ENCODE measurements around the gene THBS3.
"Not testable (repeated sequence)": the region's sequence is repeated elsewhere in the genome, so short reads cannot be mapped to it uniquely, and the experiment has no call there.

The THBS3 gene

DNA sequence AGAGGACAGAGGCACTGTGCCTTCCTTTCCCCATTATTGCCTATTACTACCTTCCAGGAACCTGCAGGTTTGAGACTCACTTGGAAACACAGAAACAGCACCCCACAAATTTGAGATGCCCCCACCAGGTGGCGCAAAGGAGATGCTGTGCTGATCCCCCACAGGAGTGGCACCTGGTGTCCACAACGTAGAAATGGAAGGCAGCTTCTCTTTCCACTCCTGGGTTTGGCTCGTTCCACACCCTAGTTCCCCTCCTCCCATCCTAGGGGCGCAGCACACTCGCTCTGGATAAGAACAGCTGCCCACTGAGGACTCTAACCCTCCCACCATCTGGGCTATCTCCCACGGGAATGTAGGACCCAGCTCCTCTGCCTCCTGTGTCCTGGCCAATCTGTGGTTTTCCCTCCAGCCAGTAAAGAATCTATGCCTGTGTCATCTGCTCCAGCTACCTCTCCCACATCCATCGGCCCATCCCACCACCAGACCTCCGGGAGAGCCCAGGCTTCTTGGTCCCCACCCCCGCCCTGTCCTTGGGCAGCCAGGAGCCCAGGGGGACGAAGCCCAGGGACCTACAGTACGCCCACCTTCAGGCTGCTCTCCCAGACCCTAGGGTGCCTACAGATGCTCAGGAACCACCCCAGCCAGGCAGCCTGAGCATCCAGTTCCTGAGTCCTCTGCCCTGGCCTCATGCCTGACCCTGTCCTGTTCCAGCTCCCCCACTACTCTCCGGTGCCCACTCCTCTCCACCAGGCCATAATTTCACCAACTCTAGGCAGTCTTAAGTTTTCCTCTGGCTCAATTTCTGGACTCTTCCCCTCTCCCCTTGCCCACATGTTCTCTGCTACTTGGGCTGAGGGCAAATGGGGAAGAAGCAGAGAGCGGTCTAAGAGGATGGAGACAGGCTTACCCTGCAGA lies 549 bp downstream of the THBS3 start:
- peak; percentile 80 for DNase-seq

DNA sequence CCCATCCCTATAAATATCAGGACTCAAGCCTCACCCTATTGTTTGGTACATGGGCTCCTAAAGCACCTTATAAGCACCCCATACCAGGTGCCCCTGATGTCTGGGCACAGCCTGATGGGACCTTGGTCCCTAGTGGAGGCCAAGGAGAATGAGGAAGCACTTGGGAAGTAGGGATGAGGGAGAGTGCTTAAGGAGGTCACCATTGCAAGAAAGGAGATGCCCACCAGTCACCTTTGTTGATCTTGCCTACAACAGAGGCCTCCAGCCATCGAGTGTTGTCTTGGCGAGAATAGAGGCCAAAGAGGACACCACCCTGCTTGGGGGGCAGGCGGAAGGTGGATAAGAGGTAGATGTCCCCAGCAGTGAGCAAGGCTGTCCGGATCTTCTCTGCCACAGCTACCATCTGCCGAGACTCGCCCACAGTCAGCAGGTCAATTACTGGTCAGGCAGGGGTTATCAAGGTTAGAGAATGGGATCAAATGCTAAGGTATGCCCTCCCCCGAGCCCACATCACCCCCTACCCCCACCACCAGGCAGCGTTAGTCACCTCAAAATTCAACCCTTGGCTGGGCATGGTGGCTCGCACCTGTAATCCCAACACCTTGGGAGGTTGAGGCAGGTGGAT lies 1.6 kb downstream of the THBS3 start:
- DNase-seq: no peak

GRCh38 chr1:155205035-155205434 lies 2.7 kb downstream of the THBS3 start:
- no peak for DNase-seq

DNA sequence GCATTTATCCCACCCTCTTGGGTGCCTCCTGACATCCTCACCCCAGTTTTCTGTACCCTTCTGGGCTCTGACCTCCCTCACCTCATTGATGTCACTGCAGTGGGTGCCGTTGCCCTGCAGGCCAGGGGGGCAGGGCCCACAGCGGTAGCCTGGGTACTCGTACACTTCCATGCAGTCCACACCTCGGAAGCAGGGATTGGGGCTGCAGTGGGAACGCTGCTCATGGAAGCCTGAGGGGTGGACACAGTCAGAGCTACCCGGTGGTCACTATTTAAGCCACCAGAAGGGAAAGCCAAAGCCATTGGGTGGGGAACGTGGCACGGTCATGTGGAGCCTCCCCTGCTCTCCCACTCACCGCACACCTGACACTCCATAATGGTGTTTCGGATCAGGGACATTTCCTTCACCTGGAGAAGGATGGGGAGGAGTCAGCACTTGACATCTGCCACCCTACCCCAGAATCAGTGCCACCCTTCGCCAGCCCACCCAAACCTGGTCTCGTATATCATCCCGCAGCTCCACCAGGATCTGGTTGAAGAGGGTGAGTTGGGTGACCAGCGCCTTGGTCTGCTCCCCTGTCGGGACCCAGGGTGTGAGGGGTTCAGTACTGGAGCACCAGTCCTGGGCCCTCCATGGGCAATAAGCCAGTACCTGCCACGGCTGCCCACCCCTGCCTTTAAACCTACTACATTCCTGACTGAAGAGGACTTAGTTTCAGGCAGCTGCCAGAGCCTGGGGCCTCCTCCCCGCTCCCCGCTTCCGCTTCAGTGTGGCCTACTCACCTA lies 4.8 kb downstream of the THBS3 start:
- no peak for DNase-seq

GRCh38 chr1:155202198-155202597 lies 5.5 kb downstream of the THBS3 start:
- no peak for DNase-seq

GRCh38 chr1:155200920-155201319 lies 6.8 kb downstream of the THBS3 start:
- DNase-seq: no peak

- DNase-seq: no peak
Observed at GRCh38 chr1:155199792-155200191, 7.9 kb downstream of the THBS3 start.

GRCh38 chr1:155198547-155198906 lies 9.2 kb downstream of the THBS3 start:
- no peak for DNase-seq

GRCh38 chr1:155197901-155198546 lies 9.7 kb downstream of the THBS3 start:
- no peak for DNase-seq

- no peak for DNase-seq
Observed at GRCh38 chr1:155196893-155197638, 10.6 kb downstream of the THBS3 start.

GRCh38 chr1:155196103-155196892 lies 11.4 kb downstream of the THBS3 start:
- no peak for DNase-seq

GRCh38 chr1:155195201-155196102 lies 12.2 kb downstream of the THBS3 start:
- no peak for DNase-seq

- DNase-seq: not testable (repeated sequence)
Observed at GRCh38 chr1:155193991-155194240, 13.8 kb downstream of the THBS3 start.

- peak; percentile 92 for DNase-seq
Observed at GRCh38 chr1:155193275-155193990, 14.3 kb downstream of the THBS3 start.

GRCh38 chr1:155192346-155193274 lies 15.1 kb downstream of the THBS3 start:
- DNase-seq: peak; percentile 88

DNA sequence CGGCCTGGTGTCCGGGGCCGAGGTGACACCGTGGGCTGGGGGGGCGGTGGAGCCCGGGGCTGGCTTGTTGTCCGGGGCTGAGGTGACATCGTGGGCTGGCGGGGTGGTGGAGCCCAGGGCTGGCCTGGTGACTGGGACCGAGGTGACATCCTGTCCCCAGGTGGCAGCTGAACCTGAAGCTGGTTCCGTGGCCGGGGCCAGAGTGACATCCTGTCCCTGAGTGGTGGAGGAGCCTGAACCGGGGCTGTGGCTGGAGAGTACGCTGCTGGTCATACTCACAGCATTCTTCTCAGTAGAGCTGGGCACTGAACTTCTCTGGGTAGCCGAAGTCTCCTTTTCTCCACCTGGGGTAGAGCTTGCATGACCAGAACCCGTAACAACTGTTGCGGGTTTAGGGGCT lies 15.8 kb downstream of the THBS3 start:
- DNase-seq: no peak

DNA sequence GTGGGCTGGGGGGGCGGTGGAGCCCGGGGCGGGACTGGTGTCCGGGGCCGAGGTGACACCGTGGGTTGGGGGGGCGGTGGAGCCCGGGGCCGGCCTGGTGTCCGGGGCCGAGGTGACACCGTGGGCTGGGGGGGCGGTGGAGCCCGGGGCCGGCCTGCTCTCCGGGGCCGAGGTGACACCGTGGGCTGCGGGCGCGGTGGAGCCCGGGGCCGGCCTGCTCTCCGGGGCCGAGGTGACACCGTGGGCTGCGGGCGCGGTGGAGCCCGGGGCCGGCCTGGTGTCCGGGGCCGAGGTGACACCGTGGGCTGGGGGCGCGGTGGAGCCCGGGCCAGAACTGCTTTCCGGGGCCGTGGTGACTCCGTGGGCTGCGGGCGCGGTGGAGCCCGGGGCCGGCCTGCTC lies 17.8 kb downstream of the THBS3 start:
- DNase-seq: not testable (repeated sequence)

DNA sequence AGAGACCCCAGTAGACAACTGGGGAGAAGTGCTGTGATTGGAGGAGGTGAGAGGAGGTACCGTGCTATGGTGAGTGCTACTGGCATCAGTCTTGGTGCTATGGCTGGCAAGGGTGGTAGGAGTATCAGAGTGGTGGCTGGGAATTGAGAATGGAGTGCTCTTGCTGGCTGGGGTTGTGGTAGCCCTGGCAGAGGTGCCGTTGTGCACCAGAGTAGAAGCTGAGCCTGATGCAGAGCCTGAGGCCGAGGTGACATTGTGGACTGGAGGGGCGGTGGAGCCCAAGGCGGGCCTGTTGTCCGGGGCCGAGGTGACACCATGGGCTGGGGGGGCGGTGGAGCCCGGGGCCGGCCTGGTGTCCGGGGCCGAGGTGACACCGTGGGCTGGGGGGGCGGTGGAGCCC lies 19.4 kb downstream of the THBS3 start:
- DNase-seq: no peak

- DNase-seq: no peak
Observed at GRCh38 chr1:155187456-155187891, 20.2 kb downstream of the THBS3 start.

Measured in DMS153 (cell line).